H1 (cell line): ENCODE data around the gene ONECUT3. TPM values are rescaled to one million over a fixed set of nuclear protein-coding genes. Genes with fewer than 3 reads are reported as not detected.

Experiments
- CTCF ChIA-PET: fragments of 300-600 bp; sonication (Branson Sonifier 250); formaldehyde crosslinking; loops from one replicate; lab custom pipeline; 2021; ENCODE audit not compliant: partially characterized antibody; lab: Charles Lee
- POLR2A ChIA-PET: fragments of 300-600 bp; sonication (Branson Sonifier 250); formaldehyde crosslinking; loops from one replicate; lab custom pipeline; 2021; ENCODE audit warnings: inconsistent platforms; ENCODE audit not compliant: partially characterized antibody; lab: Charles Lee
- DNase-seq, 2 experiments: peaks; one replicate each; pipeline versions ENCODE4 v3.0.0 to v3.0.0-alpha.2; 2010 to 2022; ENCODE audit warnings: low spot score in 2 of 2, low read depth in 1 of 2, mixed read lengths in 1 of 2
- FAIRE-seq: peaks from 2 replicates; lab custom pipeline; 2011; peaks lifted over from hg19 to GRCh38; lab: Jason Lieb, UNC
- H2AFZ ChIP-seq: 2 replicates; pipeline ENCODE4 v1.8.1; 2012; ENCODE audit warnings: low read length, inconsistent platforms
- H2AK5ac ChIP-seq: 2 replicates; pipeline ENCODE4 v1.6.1; 2013; ENCODE audit warnings: low read depth, low read length
- H2BK120ac ChIP-seq: replicated peaks from 2 replicates; pipeline ENCODE3; 2013; ENCODE audit warnings: low read depth, low read length, inconsistent platforms
- H2BK12ac ChIP-seq: 2 replicates; pipeline ENCODE4 v1.6.1; 2013; ENCODE audit warnings: low read depth, low read length
- H2BK15ac ChIP-seq: 2 replicates; pipeline ENCODE4 v1.6.1; 2013; ENCODE audit warnings: low read length
- H2BK20ac ChIP-seq: 2 replicates; pipeline ENCODE4 v1.6.1; 2013; ENCODE audit warnings: low read length
- H2BK5ac ChIP-seq: 2 replicates; pipeline ENCODE4 v1.6.1; 2013; ENCODE audit warnings: low read depth, low read length
- H3K14ac ChIP-seq: 2 replicates; pipeline ENCODE4 v1.6.1; 2013; ENCODE audit warnings: inconsistent platforms; ENCODE audit not compliant: insufficient read length
- H3K18ac ChIP-seq: 2 replicates; pipeline ENCODE4 v1.6.1; 2013; ENCODE audit warnings: low read length; ENCODE audit errors: extremely low read depth
- H3K23ac ChIP-seq: 2 replicates; pipeline ENCODE4 v1.6.1; 2013; ENCODE audit warnings: inconsistent platforms; ENCODE audit not compliant: insufficient read length
- H3K23me2 ChIP-seq: 2 replicates; pipeline ENCODE4 v1.6.1; 2013; ENCODE audit warnings: low read depth, low read length
- H3K27ac ChIP-seq: 2 replicates; pipeline ENCODE4 v1.6.1; 2011; ENCODE audit warnings: low read depth, low read length, inconsistent platforms
- H3K27me3 ChIP-seq, 4 experiments: replicated peaks in 1 of 4; 1 replicate in 1 of 4; 2 replicates in 3 of 4; pipeline versions ENCODE4 v1.6.1 to v1.8.1; 2011 to 2013; ENCODE audit warnings: low read length in 3 of 4, mild to moderate bottlenecking in 3 of 4, inconsistent platforms in 2 of 4, mixed read lengths in 2 of 4, moderate library complexity in 1 of 4; ENCODE audit not compliant: control insufficient read depth in 3 of 4, insufficient read depth in 3 of 4; ENCODE audit errors: extremely low read depth in 1 of 4
- H3K36me3 ChIP-seq, 4 experiments: 2 replicates each; pipeline versions ENCODE4 v1.6.1 to v1.8.1; 2011 to 2013; ENCODE audit warnings: mild to moderate bottlenecking in 4 of 4, low read length in 3 of 4, moderate library complexity in 2 of 4, control low read depth in 1 of 4, inconsistent platforms in 1 of 4; ENCODE audit not compliant: insufficient read depth in 4 of 4, control insufficient read depth in 2 of 4
- H3K4ac ChIP-seq: replicated peaks from 2 replicates; pipeline ENCODE3; 2013; ENCODE audit warnings: low read length, low read depth, mixed read lengths, inconsistent platforms; ENCODE audit not compliant: insufficient read length
- H3K4me1 ChIP-seq, 4 experiments: replicated peaks in 1 of 4; 1 replicate in 1 of 4; 2 replicates in 3 of 4; pipeline versions ENCODE4 v1.6.1 to v1.8.1; 2011 to 2013; ENCODE audit warnings: low read length in 3 of 4, inconsistent platforms in 2 of 4, mixed read lengths in 1 of 4; ENCODE audit not compliant: insufficient read depth in 4 of 4, control insufficient read depth in 3 of 4
- H3K4me2 ChIP-seq, 2 experiments: 2 replicates each; pipeline versions ENCODE4 v1.6.1 to v1.8.1; 2011 to 2013; ENCODE audit warnings: low read depth in 2 of 2, low read length in 2 of 2, control low read depth in 1 of 2, inconsistent platforms in 1 of 2, mild to moderate bottlenecking in 1 of 2; ENCODE audit not compliant: insufficient read depth in 1 of 2
- H3K4me3 ChIP-seq, 4 experiments: fragments of 200-600, 300-600 bp in 1 of 4; sonication (generic), shearing (Covaris generic), sonication (Bioruptor Twin) in 1 of 4; 2 replicates each; pipeline versions ENCODE4 v1.5.1 to v1.8.1; 2011 to 2016; ENCODE audit warnings: low read length in 4 of 4, low read depth in 3 of 4, control low read depth in 2 of 4, inconsistent platforms in 2 of 4, mild to moderate bottlenecking in 2 of 4, mixed read lengths in 1 of 4, moderate library complexity in 1 of 4; ENCODE audit not compliant: insufficient read depth in 2 of 4; ENCODE audit errors: extremely low read depth in 1 of 4
- H3K56ac ChIP-seq: replicated peaks from 2 replicates; pipeline ENCODE3; 2013; ENCODE audit warnings: low read depth, mild to moderate bottlenecking, mixed read lengths, low read length, inconsistent platforms; ENCODE audit not compliant: insufficient read length
- H3K79me1 ChIP-seq: 2 replicates; pipeline ENCODE4 v1.6.1; 2013; ENCODE audit warnings: low read depth, low read length, control low read depth
- H3K79me2 ChIP-seq, 2 experiments: 2 replicates each; pipeline versions ENCODE4 v1.6.1 to v1.8.1; 2012 to 2013; ENCODE audit warnings: low read length in 2 of 2, mild to moderate bottlenecking in 2 of 2, inconsistent platforms in 1 of 2; ENCODE audit not compliant: insufficient read depth in 2 of 2, control insufficient read depth in 1 of 2
- H3K9ac ChIP-seq, 4 experiments: replicated peaks in 1 of 4; 1 replicate in 1 of 4; 2 replicates in 3 of 4; pipeline versions ENCODE4 v1.6.1 to v1.8.1; 2011 to 2013; ENCODE audit warnings: low read depth in 3 of 4, low read length in 3 of 4, control low read depth in 2 of 4, mild to moderate bottlenecking in 2 of 4, moderate library complexity in 2 of 4, inconsistent platforms in 1 of 4; ENCODE audit errors: extremely low read depth in 1 of 4
- H3K9me3 ChIP-seq, 2 experiments: 2 replicates each; pipeline versions ENCODE4 v1.6.1 to v1.8.1; 2012 to 2013; ENCODE audit warnings: mild to moderate bottlenecking in 2 of 2, moderate library complexity in 2 of 2, control low read depth in 1 of 2, inconsistent platforms in 1 of 2, low read depth in 1 of 2, low read length in 1 of 2, mixed read lengths in 1 of 2; ENCODE audit not compliant: insufficient read depth in 2 of 2
- H4K20me1 ChIP-seq, 2 experiments: replicated peaks in 1 of 2; 2 replicates each; pipeline versions ENCODE3 to v1.8.1; 2011 to 2013; ENCODE audit warnings: inconsistent platforms in 2 of 2, low read length in 2 of 2, mild to moderate bottlenecking in 1 of 2; ENCODE audit not compliant: insufficient read depth in 2 of 2, control insufficient read depth in 1 of 2
- H4K5ac ChIP-seq: 2 replicates; pipeline ENCODE4 v1.6.1; 2013; ENCODE audit warnings: low read length, low read depth, mixed read lengths, inconsistent platforms; ENCODE audit not compliant: insufficient read length
- H4K8ac ChIP-seq: 2 replicates; pipeline ENCODE4 v1.8.0; 2013; ENCODE audit warnings: mild to moderate bottlenecking, moderate library complexity, low read length, inconsistent platforms; ENCODE audit not compliant: insufficient read depth; ENCODE audit errors: extremely low read depth
- H4K91ac ChIP-seq: replicated peaks from 2 replicates; pipeline ENCODE3; 2013; ENCODE audit warnings: low read length, mixed read lengths, inconsistent platforms; ENCODE audit not compliant: insufficient read length
- BRCA1 ChIP-seq: IDR thresholded peaks from 2 replicates; pipeline ENCODE4 v1.6.1; 2012; ENCODE audit warnings: low read depth, low read length, improper control_type of control experiment
- CBX5 ChIP-seq: fragments of 300-800, 300-1000 bp; sonication (generic); IDR thresholded peaks from 2 replicates; pipeline ENCODE4 v1.7.1; 2016; ENCODE audit warnings: antibody characterized with exemption, low read length, low read depth
- HDAC2 ChIP-seq, 2 experiments: fragments of 300-600 bp in 1 of 2; sonication (generic) in 1 of 2; IDR thresholded peaks; 2 replicates each; pipeline ENCODE4 v1.6.1; 2011 to 2012; ENCODE audit warnings: low read depth in 2 of 2, low read length in 2 of 2, mild to moderate bottlenecking in 2 of 2, moderate library complexity in 2 of 2, borderline replicate concordance in 1 of 2, inconsistent platforms in 1 of 2
- SAP30 ChIP-seq: fragments of 300-600 bp; sonication (generic); IDR thresholded peaks from 2 replicates; pipeline ENCODE4 v1.7.1; 2012; ENCODE audit warnings: low read length, moderate library complexity, mild to moderate bottlenecking, inconsistent platforms; ENCODE audit not compliant: insufficient read depth, insufficient replicate concordance
- SP1 ChIP-seq: IDR thresholded peaks from 2 replicates; pipeline ENCODE4 v1.6.1; 2011; ENCODE audit warnings: low read depth, low read length
- SUZ12 ChIP-seq: fragments of 200-600 bp; sonication (generic); IDR thresholded peaks from 2 replicates; pipeline ENCODE4 v1.6.1; 2012; ENCODE audit warnings: mild to moderate bottlenecking, inconsistent platforms, low read length, moderate library complexity, mixed read lengths
- WGBS, 2 experiments: shearing (Covaris generic) in 1 of 2; methylation state at CpG; one replicate each; pipeline versions ENCODE4 v1.1.6 to v1.1.7; 2013 to 2015; ENCODE audit warnings: low lambda C conversion rate in 2 of 2, mixed read lengths in 2 of 2, inconsistent platforms in 1 of 2, low coverage in 1 of 2, missing lambda C conversion rate in 1 of 2; ENCODE audit not compliant: insufficient replicate concordance in 2 of 2, insufficient coverage in 1 of 2, insufficient read length in 1 of 2; ENCODE audit errors: extremely low coverage in 1 of 2, missing lambda C conversion rate in 1 of 2; 5-methylcytosine and 5-hydroxymethylcytosine counted together
- polyA plus RNA-seq, 7 experiments: library from polyadenylated mRNA; depleted of rRNA in 3 of 7; stranded (reverse) in 5 of 7; unstranded in 2 of 7; fragments of >200 nt in 5 of 7; fragments of 200-250 nt in 2 of 7; gene quantifications; 1 replicate in 5 of 7; 2 replicates in 1 of 7; 4 replicates in 1 of 7; pipeline versions ENCODE4 v1.2.1 to v1.2.3, GENCODE V29; 2011 to 2013; ENCODE audit warnings: missing spikeins in 2 of 7, mixed read lengths in 2 of 7
- total RNA-seq: library from RNA; stranded (reverse); fragmentation: NEBNext Ultra II Directional; extraction: Animal tissue kit (Norgen Biotek cat#: 25700); gene quantifications from 2 replicates; pipeline ENCODE4 v1.2.1, GENCODE V29; 2021

The ONECUT3 gene
- total and polyA plus RNA-seq, 2 of the 8 experiments (the other 6 are each of a cell fraction or from before 2014, with no cell fraction given), result not detected

- H3K4me2 ChIP-seq, result no peak overlapping the region
- H2AFZ ChIP-seq, result no peak overlapping the region
- no peak for TF ChIP-seq HDAC2 (IDR thresholded peaks at IDR 0.05; ENCODE audit: borderline replicate concordance in 1 of 2, low read depth in 2 of 2, low read length in 2 of 2)
- TF ChIP-seq BRCA1, result no peak
- TF ChIP-seq SUZ12, result peak; percentile 94
- TF ChIP-seq SAP30, result no peak
- no peak for TF ChIP-seq CBX5
- no peak for TF ChIP-seq SP1
- H3K14ac ChIP-seq, result no peak overlapping the region
- peak overlapping the region; percentile 16; the same call in 1 of the 2 replicates for H2BK5ac ChIP-seq
- H3K79me1 ChIP-seq, result no peaks in the 10 kb centered on the region
- H3K23me2 ChIP-seq, result peaks cover 3% of the 10 kb centered on the region; the same call in 1 of the 2 replicates
- H3K36me3 ChIP-seq, result peaks cover 0 to 9% (median 0%) of the 10 kb centered on the region in 4 experiments; a peak in 1 of 8 replicates
- DNase-seq (peak in 1 of 2 experiments; percentile 59), FAIRE-seq (no peak)
- no peak overlapping the region for H3K23ac ChIP-seq
- H2BK15ac ChIP-seq, result no peak overlapping the region
- no peak overlapping the region for H4K5ac ChIP-seq
- no peak overlapping the region for H4K8ac ChIP-seq
- no peak overlapping the region; the same call in 1 of the 2 replicates for H3K18ac ChIP-seq
- WGBS, 2 experiments, result 14% methylated on average over 29 of the region's 30 CpGs; no CpG with 5 or more reads in 1 of the 2 experiments
- peaks cover 0 to 3% of the 10 kb centered on the region in 2 experiments; a peak in 2 of 4 replicates for H3K9me3 ChIP-seq
- no peak overlapping the region for H3K27ac ChIP-seq
- H3K9ac ChIP-seq, result no peak overlapping the region
- H3K4ac ChIP-seq, result no peak overlapping the region
- no peak overlapping the region for H4K91ac ChIP-seq
- H2AK5ac ChIP-seq, result peak overlapping the region; percentile 25; the same call in 1 of the 2 replicates
- no peak overlapping the region for H2BK120ac ChIP-seq
- H3K4me3 ChIP-seq, result no peak overlapping the region
- ChIA-PET CTCF (interaction anchor here (0.6 to 3.7 kb wide), 8 partner anchors 8 to 791 kb away, joined by 3 to 22 read pairs (median 4); no protein-coding TSS in a partner anchor), POLR2A (interaction anchor here (0.6 to 3.4 kb wide), 7 partner anchors 9 to 260 kb away, joined by 3 to 21 read pairs (median 3); no protein-coding TSS in a partner anchor)
- 0 out of 2 replicates have a peak overlapping the region, but pooled peaks have one; percentile 27 for H2BK12ac ChIP-seq
- peaks cover 97 to 100% (median 100%) of the 10 kb centered on the region in 4 experiments for H3K27me3 ChIP-seq
- H4K20me1 ChIP-seq, result peaks cover 10 to 40% of the 10 kb centered on the region in 2 experiments
- H3K56ac ChIP-seq, result no peak overlapping the region
- peaks cover 0 to 21% (median 11%) of the 10 kb centered on the region in 4 experiments; a peak in 6 of 7 replicates for H3K4me1 ChIP-seq
- H3K79me2 ChIP-seq, result no peaks in the 10 kb centered on the region
- H2BK20ac ChIP-seq, result no peak overlapping the region
These were observed 8.4 kb downstream of the ONECUT3 start for GRCh38 chr19:1761528-1762242.
